Measurements from ENCODE around the gene RBM20.
"Not testable (repeated sequence)": the region's sequence is repeated elsewhere in the genome, so short reads cannot be mapped to it uniquely, and the experiment has no call there.

RBM20 gene

DNA sequence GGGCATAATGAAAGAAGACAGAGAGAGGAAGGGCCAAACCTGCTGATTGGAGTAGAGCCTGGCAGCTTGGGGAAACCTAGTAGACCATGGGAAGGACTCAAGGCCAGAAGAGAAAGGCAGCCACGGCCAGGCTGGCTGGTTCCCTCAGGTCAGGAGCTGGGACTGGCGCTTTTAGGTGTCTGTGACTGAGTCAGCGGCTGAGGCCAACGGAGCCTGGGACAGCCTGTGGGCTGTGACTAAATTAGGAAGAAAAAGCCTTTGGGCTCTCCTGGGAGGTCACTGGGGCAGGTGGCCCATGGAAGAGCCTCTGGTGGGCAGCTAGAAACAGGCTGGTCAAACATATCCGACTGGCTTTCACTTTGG, 118.7 kb downstream of the RBM20 start:
- DNase-seq (ENCODE audit: low read depth in 3 of 3) = no peak

DNA sequence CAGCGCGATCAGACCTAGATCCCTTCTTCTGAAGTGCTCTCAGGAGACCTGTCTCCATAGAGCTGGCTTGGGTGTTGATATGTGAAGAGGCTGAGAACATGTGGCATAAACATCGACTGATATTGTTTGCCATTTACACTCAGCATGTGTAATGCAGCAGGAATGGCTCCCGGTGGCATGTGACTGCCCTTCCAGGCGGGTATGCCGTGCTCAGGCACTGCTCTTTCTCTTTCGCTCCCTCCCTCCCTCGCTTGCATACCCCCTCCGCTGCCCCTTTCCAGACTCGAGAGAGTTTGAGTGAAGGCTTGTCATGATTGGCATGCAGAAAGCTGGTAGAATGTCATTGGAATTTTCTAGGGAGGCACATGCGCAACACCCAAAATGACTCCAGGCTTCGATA, 120.2 kb downstream of the RBM20 start:
- no peak for DNase-seq (ENCODE audit: low read depth in 3 of 3)

DNA sequence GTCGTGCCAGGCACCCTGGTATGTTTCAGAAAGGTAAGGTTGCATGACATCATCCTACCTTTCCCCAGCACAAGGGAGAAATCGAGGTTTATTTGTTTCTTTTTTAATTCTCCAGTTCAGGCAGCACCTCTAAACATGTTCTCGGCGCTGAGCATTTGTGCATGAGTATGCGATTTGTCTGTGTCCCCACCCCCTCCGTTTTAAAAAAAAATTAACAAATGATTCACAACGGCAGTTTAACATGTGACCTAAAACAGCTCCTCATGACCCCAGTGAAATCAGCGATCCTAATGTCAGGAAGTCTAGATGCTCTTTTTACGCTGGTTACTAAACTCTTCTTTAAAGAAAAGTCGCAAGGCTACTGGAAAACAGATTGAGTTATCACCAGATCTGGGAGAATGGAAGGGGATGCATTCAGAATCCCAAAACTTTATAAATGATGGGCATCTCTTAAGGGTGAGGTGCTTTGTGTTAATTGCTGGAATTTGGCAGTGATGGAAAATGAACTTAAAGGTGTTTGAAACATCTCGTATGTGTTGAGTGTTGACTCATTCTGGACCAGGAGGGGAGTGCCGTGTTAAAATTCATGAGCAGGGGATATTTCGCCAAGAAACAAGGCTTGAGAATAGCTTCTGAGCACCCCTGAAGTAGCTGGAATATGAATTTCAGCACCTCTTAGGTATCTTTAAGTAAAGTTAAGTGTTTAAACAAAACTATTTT, 120.8 kb downstream of the RBM20 start:
- DNase-seq (ENCODE audit: low read depth in 3 of 3) = no peak

DNA sequence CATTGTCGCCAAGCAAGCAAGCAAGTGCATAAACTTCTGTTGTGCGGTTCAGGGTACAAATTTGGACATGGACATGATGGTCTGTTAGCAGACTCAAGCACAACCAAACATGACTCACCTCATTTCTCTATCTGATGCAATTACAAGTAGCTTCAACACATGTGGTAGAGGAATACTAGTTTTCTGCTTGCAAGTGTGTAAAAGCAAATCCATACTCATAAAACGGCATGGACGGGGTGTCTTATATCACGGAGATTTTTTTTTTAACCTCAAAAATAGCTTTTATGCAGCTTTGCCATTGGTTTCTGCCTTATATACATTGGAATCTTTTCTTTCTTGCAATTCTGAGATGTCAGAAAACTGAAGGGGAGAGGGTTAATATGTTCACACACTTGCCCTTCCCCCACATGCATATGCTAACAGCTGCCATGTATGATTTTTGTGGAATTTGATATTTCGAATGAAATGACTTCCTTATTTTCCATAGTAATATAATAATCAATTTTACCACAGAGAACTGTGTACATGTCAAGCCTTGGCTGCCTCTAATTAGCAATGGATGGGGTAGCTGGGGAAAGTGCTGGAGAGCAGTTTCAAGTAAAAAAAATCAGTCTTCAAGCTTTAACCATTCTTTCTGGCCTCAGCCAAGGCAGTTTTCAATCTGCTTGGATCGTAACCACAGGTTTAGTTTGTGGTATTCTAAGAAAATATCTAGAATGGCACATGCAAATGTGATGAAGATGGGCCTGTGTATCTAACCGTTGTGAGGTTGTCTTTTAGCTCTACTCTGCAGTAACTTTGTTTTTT, 121.6 kb downstream of the RBM20 start:
- DNase-seq (ENCODE audit: low read depth in 3 of 3) = no peak

DNA sequence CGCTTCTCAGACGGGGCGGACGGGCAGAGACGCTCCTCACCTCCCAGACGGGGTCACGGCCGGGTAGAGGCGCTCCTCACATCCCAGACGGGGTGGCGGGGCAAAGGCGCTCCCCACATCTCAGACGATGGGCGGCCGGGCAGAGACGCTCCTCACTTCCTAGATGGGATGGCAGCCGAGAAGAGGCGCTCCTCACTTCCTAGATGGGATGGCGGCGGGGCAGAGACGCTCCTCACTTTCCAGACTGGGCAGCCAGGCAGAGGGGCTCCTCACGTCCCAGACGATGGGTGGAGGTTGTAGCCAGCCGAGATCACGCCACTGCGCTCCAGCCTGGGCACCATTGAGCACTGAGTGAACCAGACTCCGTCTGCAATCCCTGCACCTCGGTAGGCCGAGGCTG, 123.5 kb downstream of the RBM20 start:
- not testable (repeated sequence) for DNase-seq (ENCODE audit: low read depth in 3 of 3)

DNA sequence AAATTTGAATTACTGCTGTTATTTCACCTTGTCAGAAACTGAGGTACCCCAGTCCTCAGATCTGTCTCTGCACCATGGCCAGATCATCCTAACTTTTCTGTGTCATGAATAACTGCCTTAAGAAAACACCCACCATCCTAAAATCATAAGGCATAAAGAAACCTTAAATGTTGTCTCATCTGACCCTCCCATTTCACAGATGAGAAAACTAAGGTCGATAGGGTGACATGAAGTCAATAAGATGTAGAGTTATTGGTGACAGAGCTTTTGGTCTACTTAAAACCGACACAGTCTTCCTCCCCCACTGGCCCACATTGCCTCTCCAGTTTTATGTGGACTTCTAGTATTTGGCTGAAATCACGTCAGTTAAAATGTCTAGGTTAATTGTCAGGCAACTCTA, 126.1 kb downstream of the RBM20 start:
- no peak for DNase-seq (ENCODE audit: low read depth in 3 of 3)

DNA sequence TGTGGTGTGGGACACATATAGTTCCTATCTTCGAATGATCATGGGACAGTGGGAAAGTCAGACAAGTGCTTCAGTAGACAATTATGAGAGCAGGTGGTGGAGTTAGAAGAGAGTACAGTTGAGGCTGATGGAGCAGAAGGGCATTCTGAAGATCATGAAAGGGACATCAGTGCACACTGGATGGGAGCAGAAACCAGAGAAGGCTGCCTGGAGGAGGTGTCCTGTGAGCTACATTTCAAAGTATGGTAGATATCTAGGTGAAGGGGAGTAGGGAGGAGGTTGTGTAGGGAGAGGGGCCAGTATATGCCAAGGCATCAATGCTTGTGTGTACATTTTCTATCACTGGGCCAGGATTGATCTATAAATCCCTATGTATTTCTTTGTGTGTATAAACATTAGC, 127.3 kb downstream of the RBM20 start:
- no peak for DNase-seq (ENCODE audit: low read depth in 3 of 3)

DNA sequence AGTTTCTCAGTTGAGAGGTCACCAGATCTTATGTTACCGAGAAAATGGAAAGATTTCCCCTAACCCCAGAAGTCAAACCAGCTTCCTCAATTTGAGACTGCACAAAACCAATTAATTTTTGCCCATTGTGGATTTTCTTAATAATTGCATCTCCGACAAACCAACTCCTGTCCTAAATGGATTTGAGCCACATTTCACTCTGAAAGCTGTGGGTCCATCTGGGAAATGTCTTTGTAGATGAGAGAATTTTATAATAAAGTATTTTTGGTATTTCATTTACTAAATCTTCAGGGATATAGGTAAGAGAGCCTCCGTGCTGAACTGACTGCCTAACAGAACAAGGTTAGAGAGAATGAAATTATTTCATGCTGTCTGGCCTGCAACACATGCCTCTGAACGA, 127.9 kb downstream of the RBM20 start:
- DNase-seq (ENCODE audit: low read depth in 3 of 3) = no peak

DNA sequence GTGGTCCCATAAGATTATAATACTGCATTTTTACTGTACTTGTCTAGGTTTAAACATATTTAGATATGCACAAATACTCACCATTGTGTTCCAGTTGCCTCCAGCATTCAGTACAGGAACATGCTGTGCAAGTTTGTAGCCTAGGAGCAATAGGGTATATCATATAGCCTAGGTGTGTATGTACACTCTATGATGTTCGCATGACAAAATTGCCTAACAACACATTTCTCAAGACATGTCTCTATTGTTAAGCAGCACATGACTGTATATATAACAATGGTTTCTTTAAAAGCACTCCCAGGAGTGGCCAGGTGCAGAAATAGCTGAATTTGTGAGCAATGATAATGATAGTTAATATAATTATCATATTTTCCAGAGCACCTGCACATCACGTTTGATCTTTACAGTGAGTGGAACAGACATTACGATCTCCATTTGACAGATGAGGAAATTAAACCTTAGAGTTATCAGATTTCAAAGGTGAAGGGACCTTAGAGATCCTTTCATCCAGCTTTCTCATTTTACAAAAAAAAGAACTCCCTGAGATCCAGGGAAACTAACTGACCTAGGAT, 128.4 kb downstream of the RBM20 start:
- DNase-seq (ENCODE audit: low read depth in 3 of 3) = no peak

DNA sequence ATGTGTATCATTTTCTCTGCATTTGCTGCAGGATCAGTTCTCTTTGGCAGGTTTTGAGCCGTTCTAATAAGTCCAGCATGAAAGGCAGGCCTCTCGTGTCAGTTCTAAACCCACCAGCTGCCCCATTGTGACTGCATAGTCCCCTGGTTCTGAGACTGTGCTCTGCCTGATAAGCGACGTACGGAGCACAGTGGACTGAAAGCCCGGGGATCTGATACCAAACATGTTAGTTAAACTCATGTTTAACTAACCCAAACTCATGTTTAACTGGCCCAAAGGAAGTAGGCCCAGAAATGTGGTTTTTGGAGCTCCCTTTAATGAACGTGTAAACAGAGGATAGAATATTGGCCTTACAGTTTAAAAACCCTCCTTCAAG, 129.5 kb downstream of the RBM20 start:
- DNase-seq (ENCODE audit: low read depth in 3 of 3) = no peak

DNA sequence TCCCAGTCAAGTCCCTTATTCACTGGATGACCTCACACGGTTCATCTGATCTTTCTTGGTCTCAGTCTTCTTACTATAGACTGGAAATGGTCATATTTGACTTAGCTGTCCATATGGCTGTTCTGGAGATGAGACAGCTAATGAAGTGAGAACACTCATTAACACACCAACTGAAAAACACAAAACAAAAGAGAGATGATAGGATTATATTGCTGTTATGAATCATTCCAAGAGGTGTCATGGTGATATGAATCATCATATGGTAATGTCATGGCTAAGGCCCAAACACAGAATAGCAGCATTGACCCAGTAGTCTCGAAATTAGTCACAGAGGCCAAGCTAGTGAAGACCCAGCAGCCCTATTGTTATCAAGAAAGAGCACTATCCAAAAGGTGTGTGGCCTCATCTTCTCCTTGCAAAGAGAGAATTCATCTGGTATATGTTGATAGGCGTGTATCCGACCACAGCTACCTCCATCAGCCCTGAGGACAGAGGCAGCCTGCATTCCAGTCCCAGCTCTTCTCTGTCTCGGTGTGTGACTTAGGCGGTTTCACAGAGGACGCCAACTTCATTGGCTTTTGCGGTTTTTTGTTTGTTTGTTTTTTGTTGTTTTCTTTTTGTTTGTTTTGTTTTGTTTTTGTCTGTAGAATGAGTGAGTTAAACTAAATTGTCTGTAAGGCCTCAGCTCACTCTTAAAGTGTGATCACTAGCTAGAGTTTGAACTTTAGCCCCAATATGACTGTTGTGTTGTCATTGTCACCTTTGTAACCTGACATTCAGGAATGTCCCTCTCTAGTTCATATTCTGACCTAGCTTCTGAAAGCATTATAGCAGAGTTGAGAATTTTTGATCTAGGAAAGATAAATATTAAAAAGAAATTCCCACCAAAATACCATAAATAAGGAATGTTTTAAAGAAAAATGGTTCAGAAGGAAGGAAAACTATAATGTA, 130.2 kb downstream of the RBM20 start:
- DNase-seq (ENCODE audit: low read depth in 3 of 3) = peak; percentile 17 to 47 (median 36)

DNA sequence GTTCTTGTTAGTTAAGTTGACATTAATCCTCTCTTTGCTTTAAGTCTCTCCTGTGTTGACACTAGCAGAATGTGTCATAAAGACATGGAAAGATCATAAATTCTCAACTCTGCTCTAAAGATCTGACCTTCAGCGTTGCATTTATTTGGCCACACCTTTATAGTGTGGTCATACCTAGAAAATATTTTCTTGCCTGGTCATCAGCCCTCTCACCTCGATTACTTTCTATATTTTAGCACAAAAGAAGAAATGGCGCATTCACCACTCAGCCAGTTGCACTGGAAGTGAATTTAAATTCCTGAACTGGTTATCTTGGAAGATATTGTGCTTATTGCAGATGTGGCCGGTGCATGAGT, 130.9 kb downstream of the RBM20 start:
- no peak for DNase-seq (ENCODE audit: low read depth in 3 of 3)

DNA sequence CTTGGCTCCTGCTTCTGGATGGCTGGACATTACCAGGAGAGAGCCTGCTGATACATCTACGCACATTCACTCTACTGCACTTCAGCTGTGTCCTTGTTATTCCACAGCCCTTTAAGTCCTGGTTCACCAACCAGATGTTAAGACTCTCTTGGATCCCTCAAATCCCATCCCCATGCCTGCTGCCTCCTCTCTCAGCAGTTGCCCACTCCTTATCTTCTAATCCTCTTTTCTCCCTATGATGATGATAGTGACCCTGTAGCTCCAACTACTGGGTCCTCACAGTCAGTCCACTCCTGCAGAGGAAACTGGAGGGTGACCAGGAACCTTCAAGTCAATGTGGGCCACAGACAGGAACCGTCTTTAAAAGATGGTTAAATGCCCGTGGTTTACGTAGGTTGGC, 131.3 kb downstream of the RBM20 start:
- no peak for DNase-seq (ENCODE audit: low read depth in 3 of 3)

DNA sequence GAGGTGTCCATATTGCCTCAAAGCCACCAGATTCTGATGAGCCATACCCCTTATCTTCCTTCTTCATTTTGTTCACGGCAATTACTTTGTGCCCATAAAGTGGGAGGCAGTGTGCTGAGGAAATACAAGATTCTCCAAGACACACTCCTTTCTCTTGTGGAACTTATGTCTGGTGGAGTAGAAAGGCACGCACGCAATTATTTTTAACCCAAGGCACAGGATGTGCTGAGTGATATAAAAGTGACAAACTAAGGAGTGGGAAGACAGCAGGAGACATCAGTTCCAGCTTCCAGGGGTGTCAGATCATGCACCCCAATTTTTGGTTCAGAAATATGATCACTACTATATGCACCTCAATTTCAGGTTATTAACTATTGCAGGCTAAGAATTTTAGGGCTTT, 132.9 kb downstream of the RBM20 start:
- no peak for DNase-seq (ENCODE audit: low read depth in 3 of 3)

DNA sequence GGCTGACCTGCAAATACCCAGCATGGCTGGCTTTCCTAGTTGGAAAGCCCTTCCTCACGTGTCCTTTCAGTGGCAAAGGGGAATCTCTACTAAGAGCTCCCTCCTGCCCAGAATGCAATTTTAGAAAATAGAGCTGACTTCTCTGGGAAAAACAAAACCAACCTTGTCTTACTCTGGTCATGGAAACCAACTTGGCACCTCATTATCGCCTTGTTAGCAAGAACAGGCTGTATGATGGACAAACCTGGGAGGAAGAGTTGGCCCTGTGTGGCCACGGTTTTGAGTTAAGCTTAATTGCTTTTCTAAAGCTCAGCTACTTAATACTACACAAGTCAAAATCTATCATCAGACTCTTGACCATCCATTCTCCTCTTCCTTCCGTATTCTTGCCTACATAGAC, 133.5 kb downstream of the RBM20 start:
- no peak for DNase-seq (ENCODE audit: low read depth in 3 of 3)

DNA sequence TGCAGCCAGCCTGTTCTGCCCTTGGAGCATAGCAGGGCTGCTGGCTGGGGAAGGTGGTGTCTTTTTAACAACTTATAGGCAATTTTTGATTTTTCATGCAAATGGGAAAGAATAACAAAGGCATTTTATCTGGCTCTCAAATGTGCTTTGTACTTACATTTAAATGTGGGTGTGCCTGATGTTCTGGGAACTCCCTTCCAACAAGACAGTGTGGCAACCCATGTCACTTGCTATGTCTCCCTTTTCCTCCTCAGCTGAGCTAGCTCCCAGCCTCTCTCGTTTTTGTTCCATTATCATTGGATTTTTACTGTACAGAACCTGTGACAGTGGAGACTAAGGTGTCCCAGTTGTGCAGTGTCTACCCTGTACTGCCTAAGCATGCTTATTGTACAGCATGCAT, 134.1 kb downstream of the RBM20 start:
- no peak for DNase-seq (ENCODE audit: low read depth in 3 of 3)

DNA sequence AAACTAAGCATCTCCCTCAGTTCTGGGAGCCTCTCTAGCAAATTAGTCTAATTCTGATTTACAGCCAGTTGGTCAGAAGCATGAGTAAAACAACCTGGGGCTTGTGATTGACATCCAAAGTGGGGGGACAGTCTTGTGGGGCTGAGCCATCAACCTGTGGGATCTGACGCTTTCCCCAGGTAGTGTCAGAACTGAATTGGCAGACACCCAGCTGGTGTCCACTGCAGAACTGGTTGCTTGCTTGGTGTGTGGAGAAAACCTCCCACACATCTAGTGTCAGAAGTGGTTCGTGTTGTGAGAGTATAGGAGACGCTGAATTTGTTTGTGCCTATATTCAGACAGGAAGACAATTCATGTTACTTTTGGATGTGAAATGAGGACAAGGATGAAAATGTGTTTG, 135.4 kb downstream of the RBM20 start:
- peak in 1 of 3 donors; percentile 33 for DNase-seq (ENCODE audit: low read depth in 3 of 3)

DNA sequence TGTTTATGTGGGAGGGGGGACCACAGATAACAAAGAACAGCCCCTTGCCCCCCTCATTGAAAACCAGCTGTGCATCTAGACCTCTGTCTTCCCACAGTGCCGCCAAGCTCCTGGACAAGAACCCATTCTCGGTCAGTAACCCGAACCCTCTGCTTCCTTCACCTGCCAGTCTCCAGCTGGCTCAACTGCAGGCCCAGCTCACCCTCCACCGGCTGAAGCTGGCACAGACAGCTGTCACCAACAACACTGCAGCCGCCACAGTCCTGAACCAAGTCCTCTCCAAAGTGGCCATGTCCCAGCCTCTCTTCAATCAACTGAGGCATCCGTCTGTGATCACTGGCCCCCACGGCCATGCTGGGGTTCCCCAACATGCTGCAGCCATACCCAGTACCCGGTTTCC, 136.6 kb downstream of the RBM20 start:
- no peak for DNase-seq (ENCODE audit: low read depth in 3 of 3)

DNA sequence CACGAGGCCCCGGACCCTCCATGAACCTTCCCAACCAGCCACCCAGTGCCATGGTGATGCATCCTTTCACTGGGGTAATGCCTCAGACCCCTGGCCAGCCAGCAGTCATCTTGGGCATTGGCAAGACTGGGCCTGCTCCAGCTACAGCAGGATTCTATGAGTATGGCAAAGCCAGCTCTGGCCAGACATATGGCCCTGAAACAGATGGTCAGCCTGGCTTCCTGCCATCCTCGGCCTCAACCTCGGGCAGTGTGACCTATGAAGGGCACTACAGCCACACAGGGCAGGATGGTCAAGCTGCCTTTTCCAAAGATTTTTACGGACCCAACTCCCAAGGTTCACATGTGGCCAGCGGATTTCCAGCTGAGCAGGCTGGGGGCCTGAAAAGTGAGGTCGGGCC, 137.0 kb downstream of the RBM20 start:
- DNase-seq (ENCODE audit: low read depth in 3 of 3) = no peak

DNA sequence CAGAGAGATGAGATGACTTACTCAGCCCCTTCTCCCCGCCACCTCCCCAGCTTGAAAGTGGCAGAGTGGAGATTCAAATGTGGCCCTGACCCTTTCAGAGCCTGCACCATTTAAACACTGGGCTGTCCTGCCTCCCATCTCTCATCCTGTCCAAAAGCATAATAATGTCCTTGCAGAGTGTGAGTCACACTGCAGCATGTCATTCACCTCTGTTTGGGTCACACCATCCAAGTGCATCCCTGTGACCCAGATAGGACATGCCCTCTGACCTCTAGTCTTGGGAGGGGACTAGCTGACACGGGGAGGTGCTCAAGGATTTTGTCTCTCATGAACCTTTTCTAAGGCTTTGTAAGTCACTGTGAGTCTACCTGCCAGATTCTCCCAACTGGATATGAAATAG, 138.5 kb downstream of the RBM20 start:
- DNase-seq (ENCODE audit: low read depth in 3 of 3) = no peak

DNA sequence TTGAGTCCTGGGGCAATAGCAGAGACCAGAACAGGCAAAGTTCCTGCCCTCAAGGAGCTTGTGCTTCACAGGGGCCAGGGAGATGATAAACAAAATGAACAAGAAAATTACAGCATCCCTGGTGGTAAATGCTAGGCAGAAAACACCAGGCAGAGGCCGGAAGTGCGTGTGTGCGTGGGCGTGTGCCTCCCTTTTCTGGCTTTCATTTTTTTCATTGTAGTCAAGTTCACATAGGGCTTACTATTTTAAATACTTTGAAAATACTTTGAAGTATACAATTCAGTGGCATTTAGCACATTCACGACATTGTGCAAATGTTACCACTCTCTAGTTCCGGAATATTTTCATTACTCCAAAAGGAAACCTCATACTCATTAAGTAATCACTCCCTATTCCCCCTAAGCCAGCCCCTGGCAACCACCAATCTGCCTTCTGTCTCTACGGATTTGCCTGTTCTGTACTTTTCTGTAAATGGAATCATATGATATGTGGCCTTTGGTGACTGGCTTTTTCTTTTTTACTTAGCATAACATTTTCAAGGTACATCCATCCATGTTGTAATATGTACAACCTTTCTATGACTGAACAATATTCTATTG, 139.5 kb downstream of the RBM20 start:
- peak; percentile 27 to 55 (median 52) for DNase-seq (ENCODE audit: low read depth in 3 of 3)

DNA sequence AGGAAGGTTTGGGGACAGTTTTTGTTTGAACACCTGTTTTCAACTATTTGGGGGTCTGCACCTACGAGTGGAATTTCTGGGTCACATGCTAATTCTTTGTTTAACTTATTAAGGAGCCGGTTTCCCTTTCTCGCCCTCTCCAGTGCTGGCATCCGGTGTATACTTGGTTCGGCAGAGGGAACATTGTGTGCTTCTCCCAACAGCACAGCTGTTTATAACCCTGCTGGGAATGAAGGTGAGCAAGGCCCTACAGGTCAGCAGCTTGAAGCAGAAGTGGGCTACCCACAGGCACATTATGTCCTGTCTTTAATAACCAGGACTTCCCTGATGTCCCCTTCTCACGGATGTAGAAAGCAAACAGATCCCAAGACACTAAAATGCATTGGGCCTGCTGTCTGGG, 140.1 kb downstream of the RBM20 start:
- no peak for DNase-seq (ENCODE audit: low read depth in 3 of 3)
